ENCODE results near the gene CRYL1.

The CRYL1 gene

GRCh38 chr13:20412691-20413355 lies 112.8 kb downstream of the CRYL1 start:
- POLR2A ChIA-PET = interaction anchor here (0.5 kb wide), 1 partner anchor 215 kb away, joined by 3 read pairs; no protein-coding TSS in a partner anchor
- Histone ChIP-seq H3K9me3 (ENCODE audit: control insufficient read depth, insufficient read depth, low read depth, low read length) (no peaks in the 10 kb centered on the region), H3K4me1 (ENCODE audit: control insufficient read depth, insufficient read depth, low read length) (no peaks in the 10 kb centered on the region), H3K27ac (ENCODE audit: extremely low read depth, low read depth, low read length) (no peak overlapping the region), H3K4me3 (ENCODE audit: low read depth, low read length) (no peak overlapping the region), H3K36me3 (ENCODE audit: control insufficient read depth in 2 of 2, insufficient read depth in 1 of 2, low read length in 2 of 2) (no peaks in the 10 kb centered on the region)
- no peak for TF ChIP-seq ZNF19 (tag by site-specific recombination; IDR thresholded peaks at IDR 0.05; ENCODE audit: low read depth)
- no peak for TF ChIP-seq BCL6B (tag by site-specific recombination; IDR thresholded peaks at IDR 0.05)
- no peak for TF ChIP-seq ZSCAN5A (tag by site-specific recombination; IDR thresholded peaks at IDR 0.05)
- TF ChIP-seq ZNF704 (tag by site-specific recombination; IDR thresholded peaks at IDR 0.05) = no peak
- no peak for TF ChIP-seq ZNF112 (tag by site-specific recombination; IDR thresholded peaks at IDR 0.05)
- no peak for TF ChIP-seq GLI4 (tag by site-specific recombination; IDR thresholded peaks at IDR 0.05)
- TF ChIP-seq ZNF549 (tag by site-specific recombination; IDR thresholded peaks at IDR 0.05) = no peak
- TF ChIP-seq SCRT1 (tag by site-specific recombination; IDR thresholded peaks at IDR 0.05; ENCODE audit: borderline replicate concordance) = no peak
- no peak for TF ChIP-seq ZNF366 (tag by site-specific recombination; conservative IDR thresholded peaks at IDR 0.05)
- TF ChIP-seq ZNF274 (IDR thresholded peaks at IDR 0.05; ENCODE audit: low read length) = no peak
- TF ChIP-seq ZNF274 (tag by site-specific recombination; IDR thresholded peaks at IDR 0.05; ENCODE audit: borderline replicate concordance) = no peak
- TF ChIP-seq, protein P1, sequence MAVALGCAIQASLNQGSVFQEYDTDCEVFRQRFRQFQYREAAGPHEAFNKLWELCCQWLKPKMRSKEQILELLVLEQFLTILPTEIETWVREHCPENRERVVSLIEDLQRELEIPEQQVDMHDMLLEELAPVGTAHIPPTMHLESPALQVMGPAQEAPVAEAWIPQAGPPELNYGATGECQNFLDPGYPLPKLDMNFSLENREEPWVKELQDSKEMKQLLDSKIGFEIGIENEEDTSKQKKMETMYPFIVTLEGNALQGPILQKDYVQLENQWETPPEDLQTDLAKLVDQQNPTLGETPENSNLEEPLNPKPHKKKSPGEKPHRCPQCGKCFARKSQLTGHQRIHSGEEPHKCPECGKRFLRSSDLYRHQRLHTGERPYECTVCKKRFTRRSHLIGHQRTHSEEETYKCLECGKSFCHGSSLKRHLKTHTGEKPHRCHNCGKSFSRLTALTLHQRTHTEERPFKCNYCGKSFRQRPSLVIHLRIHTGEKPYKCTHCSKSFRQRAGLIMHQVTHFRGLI (tag by site-specific recombination; IDR thresholded peaks at IDR 0.05) = no peak
- no peak for TF ChIP-seq MZF1 (tag by site-specific recombination; IDR thresholded peaks at IDR 0.05; ENCODE audit: borderline replicate concordance)
- no peak for TF ChIP-seq ZNF510 (tag by site-specific recombination; IDR thresholded peaks at IDR 0.05; ENCODE audit: insufficient replicate concordance)
- TF ChIP-seq, protein P2, sequence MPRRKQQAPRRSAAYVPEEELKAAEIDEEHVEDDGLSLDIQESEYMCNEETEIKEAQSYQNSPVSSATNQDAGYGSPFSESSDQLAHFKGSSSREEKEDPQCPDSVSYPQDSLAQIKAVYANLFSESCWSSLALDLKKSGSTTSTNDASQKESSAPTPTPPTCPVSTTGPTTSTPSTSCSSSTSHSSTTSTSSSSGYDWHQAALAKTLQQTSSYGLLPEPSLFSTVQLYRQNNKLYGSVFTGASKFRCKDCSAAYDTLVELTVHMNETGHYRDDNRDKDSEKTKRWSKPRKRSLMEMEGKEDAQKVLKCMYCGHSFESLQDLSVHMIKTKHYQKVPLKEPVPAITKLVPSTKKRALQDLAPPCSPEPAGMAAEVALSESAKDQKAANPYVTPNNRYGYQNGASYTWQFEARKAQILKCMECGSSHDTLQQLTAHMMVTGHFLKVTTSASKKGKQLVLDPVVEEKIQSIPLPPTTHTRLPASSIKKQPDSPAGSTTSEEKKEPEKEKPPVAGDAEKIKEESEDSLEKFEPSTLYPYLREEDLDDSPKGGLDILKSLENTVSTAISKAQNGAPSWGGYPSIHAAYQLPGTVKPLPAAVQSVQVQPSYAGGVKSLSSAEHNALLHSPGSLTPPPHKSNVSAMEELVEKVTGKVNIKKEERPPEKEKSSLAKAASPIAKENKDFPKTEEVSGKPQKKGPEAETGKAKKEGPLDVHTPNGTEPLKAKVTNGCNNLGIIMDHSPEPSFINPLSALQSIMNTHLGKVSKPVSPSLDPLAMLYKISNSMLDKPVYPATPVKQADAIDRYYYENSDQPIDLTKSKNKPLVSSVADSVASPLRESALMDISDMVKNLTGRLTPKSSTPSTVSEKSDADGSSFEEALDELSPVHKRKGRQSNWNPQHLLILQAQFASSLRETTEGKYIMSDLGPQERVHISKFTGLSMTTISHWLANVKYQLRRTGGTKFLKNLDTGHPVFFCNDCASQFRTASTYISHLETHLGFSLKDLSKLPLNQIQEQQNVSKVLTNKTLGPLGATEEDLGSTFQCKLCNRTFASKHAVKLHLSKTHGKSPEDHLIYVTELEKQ (tag by site-specific recombination; IDR thresholded peaks at IDR 0.05; ENCODE audit: borderline replicate concordance) = no peak
- no peak for TF ChIP-seq SP2 (tag by site-specific recombination; IDR thresholded peaks at IDR 0.05)
- TF ChIP-seq SP7 (tag by site-specific recombination; IDR thresholded peaks at IDR 0.05) = no peak
- no peak for TF ChIP-seq ZBTB8A (tag by site-specific recombination; IDR thresholded peaks at IDR 0.05)
- CTCF ChIA-PET = no interaction called here
